ENCODE measurements around the gene AOC1.
"Not testable (repeated sequence)": the region's sequence is repeated elsewhere in the genome, so short reads cannot be mapped to it uniquely, and the experiment has no call there.

The AOC1 gene, protein sequence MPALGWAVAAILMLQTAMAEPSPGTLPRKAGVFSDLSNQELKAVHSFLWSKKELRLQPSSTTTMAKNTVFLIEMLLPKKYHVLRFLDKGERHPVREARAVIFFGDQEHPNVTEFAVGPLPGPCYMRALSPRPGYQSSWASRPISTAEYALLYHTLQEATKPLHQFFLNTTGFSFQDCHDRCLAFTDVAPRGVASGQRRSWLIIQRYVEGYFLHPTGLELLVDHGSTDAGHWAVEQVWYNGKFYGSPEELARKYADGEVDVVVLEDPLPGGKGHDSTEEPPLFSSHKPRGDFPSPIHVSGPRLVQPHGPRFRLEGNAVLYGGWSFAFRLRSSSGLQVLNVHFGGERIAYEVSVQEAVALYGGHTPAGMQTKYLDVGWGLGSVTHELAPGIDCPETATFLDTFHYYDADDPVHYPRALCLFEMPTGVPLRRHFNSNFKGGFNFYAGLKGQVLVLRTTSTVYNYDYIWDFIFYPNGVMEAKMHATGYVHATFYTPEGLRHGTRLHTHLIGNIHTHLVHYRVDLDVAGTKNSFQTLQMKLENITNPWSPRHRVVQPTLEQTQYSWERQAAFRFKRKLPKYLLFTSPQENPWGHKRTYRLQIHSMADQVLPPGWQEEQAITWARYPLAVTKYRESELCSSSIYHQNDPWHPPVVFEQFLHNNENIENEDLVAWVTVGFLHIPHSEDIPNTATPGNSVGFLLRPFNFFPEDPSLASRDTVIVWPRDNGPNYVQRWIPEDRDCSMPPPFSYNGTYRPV

DNA sequence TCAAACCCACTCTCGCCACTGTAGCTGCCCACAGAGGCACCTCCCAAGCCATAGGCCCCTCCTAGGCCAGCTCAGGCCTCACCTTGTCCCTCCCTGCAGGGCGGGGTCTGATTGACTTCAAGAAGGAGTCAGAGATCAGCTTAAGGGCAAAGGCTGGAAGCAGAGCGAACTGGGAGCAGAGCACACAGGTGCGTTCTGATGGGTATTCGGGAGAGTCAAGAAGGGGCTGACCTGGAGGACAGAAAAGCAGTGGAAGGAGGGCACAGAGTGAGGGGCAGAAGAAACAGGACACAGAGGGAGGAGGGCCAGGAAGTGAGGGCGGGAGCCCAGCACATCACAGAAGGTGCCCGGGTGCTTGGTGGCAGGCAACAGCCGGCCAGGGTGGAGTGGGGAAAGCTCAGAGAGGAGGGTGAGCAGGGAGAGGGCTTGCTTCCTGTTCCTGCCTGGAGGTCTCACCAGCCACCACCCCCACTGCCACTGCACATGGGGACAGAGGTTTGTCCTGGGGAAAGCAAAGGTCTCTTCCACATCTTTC lies at the start of gene AOC1:
TSS of gene AOC1 (plus strand) at position 147 of the 535 bp plus-strand sequence. CDS start 3,954 bp downstream, outside the sequence.
- in situ Hi-C loops (cut with MboI; ENCODE audit: low sequenced_read_pairs): no loop called here

DNA sequence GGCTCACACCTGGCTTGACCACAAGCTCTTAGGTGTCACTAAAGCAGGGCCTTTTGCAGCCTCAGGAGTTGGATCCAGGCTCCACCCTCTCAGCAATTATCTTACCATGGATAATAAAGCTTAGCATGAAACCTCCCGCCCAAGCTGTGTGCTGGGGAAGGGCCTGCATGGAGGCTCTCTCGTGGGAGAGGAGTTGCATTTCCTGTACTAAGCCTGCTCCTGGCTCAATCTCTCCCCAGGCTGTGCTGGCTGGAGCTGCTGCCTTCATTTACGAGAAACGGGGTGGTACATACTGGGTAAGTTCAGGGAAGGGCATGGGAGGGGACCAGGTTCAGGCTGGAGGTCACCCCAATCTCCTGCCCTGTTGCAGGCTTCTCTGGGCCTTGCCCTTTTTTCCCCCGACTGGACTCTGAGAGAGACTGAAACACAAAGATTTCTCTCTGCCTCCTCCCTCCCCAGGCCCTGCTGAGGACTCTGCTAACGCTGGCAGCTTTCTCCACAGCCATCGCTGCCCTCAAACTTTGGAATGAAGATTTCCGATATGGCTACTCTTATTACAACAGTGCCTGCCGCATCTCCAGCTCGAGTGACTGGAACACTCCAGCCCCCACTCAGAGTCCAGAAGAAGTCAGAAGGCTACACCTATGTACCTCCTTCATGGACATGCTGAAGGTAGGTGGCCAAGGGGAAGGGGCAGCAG lies 49.0 kb upstream of the AOC1 start:
- in situ Hi-C loops (cut with MboI; ENCODE audit: low sequenced_read_pairs): no loop called here

DNA sequence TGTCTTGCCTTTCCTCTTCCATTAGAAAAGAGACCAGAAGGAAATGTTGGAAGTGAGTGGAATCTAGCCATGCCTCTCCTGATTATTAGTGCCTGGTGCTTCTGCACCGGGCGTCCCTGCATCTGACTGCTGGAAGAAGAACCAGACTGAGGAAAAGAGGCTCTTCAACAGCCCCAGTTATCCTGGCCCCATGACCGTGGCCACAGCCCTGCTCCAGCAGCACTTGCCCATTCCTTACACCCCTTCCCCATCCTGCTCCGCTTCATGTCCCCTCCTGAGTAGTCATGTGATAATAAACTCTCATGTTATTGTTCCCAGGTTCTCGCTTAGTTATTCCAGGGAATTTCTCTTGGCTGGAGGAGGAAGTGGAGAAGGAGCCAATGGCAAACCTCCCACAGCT lies 47.5 kb upstream of the AOC1 start:
- in situ Hi-C loops (cut with MboI; ENCODE audit: low sequenced_read_pairs): no loop called here

DNA sequence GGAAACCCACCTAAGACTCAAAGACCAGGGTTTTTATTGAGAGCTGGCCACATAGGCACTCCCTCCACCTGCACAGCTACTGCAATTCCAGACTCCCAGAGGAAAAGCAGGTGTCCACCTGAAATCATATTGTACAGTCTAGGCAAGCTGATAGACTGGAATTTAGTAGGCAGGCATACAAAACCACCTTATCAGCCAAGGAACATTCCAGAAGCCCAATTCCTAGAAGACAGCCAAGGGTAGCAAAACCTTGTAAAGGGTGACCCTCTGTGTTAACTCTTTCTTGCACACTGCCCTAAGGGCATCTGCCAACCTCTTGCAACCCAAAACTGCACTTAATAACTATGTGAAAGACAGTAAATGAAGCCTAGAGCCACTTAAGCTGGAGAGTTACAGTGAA lies 46.5 kb upstream of the AOC1 start:
- in situ Hi-C loops (cut with MboI; ENCODE audit: low sequenced_read_pairs): no loop called here

DNA sequence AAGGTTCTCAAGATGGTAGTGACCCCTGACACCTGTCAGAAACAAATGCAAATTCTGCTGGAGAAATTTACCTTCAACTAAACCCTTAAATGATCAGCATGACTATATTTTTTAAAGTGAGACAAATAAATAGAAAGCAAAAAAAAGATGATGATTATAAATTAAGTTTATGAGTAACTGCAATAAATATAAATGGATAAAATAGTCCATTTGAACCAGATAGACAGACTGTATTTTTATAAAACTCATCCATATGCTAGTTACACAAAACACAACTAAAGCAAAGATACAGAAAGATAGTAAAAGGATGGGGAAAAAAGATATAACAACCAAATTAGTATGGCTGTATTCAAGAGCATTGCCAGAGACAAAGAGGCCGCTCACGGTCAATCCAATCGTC lies 45.9 kb upstream of the AOC1 start:
- in situ Hi-C loops (cut with MboI; ENCODE audit: low sequenced_read_pairs): no loop called here

DNA sequence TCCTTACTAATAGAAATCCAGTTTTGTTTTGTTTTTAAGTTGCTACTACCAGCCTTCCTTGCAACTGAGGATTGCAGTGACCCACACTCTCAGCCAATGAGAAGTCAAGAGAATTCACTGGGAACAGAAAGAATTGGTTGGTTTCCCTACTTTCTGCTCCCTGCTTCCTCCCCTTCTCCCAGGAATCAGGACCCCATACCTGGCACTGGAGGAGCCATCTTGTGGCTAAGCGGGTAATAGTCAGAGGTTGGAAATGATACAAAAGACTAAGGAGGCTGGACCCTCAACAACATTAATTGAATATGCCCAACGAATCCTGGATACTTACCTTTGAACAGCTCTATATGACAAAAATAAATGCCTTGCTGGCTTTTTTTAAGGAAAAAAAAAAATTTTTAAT lies 45.5 kb upstream of the AOC1 start:
- in situ Hi-C loops (cut with MboI; ENCODE audit: low sequenced_read_pairs): no loop called here

DNA sequence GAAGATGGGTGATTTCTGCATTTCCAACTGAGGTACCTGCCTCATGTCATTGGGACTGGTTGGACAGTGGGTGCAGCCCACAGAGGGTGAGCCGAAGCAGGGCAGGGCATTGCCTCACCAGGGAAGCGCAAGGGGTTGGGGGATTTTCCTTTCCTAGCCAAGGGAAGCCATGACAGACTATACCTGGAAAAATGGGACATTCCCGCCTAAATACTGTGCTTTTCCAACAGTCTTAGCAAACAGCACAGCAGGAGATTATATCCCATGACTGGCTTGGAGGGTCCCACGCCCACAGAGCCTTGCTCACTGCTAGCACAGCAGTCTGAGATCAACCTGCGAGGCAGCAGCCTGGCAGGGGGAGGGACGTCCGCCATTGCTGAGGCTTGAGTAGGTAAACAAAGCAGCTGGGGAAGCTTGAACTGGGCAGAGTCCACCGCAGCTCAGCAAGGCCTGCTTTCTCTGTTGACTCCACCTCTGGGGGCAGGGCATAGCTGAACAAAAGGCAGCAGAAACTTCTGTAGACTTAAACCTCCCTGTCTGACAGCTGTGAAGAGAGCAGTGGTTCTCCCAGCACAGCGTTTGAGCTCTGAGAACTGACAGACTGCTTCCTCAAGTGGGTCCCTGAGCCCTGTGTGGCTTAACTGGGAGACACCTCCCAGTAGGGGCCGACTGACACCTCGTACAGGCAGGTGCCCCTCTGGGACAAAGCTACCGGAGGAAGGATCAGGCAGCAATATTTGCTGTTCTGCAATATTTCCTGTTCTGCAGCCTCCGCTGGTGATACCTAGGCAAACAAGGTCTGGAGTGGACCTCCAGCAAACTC lies 44.5 kb upstream of the AOC1 start:
- in situ Hi-C loops (cut with MboI; ENCODE audit: low sequenced_read_pairs): not testable (repeated sequence)

DNA sequence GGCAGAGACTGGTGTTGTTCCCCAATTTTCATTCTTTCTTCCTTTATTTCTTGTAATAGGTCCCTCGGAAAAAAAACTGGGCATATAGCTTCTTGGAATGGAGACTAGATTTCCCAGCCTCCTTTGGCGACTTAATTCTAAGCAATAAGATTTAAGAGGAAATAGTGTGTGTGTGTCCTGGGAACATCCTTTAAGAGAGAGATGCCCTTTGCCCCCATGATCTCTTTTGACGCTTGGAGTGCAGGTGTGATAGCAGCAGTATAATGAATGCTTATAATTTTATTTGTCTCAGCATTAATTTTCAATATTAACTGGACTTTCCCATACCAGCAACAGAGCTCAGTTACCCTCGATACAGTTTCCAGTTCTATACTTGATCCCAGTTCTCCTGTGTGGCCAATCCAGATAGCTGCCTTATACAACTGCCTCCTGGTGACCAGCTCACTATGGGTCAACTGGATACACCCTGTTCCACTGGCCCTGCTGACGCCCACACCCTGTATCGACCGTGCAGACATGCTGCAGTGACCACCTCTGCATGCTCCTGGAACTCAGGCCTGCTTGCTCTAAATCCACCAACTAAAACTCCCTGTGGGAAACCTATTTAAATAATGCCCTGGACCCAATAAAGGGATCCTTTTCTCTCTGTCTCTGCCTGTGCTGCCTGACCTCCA lies 37.9 kb upstream of the AOC1 start:
- in situ Hi-C loops (cut with MboI; ENCODE audit: low sequenced_read_pairs): no loop called here

DNA sequence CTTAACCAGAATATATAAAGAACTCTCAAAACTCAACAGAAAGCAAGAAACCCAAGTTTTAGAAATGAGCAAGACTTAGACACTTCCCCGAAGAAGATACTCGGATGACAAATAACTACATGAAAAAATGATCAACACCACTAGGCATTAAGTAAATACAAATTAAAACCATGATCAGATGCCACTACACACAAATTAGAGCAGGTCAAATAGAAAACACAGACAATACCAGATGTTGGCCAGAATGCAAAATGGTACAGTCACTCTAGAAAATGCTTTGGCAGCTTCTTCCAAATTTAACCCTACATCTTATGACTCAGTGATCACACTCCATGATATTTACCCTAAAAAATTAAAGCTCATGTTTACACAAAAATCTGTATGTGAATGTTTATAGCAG lies 33.3 kb upstream of the AOC1 start:
- in situ Hi-C loops (cut with MboI; ENCODE audit: low sequenced_read_pairs): no loop called here

DNA sequence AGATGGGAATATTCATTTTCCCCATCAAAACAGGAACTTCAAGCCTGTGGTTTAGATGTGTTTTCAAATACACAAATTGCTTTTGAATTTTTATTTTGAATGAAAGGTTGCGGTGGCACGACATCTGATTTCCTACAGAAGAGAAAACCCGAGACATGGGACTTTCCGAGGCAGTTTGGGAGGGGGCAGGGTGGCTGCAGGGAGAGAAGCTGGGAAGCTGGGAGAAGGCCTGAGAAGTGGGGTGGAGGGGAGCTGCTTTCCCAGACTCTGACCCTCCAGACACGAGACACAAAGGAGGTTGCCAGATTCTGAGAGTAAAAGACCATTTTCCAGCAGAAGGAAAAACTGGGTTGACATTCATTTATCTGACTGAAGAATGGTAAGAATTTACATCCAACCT lies 32.2 kb upstream of the AOC1 start:
- in situ Hi-C loops (cut with MboI; ENCODE audit: low sequenced_read_pairs): no loop called here

DNA sequence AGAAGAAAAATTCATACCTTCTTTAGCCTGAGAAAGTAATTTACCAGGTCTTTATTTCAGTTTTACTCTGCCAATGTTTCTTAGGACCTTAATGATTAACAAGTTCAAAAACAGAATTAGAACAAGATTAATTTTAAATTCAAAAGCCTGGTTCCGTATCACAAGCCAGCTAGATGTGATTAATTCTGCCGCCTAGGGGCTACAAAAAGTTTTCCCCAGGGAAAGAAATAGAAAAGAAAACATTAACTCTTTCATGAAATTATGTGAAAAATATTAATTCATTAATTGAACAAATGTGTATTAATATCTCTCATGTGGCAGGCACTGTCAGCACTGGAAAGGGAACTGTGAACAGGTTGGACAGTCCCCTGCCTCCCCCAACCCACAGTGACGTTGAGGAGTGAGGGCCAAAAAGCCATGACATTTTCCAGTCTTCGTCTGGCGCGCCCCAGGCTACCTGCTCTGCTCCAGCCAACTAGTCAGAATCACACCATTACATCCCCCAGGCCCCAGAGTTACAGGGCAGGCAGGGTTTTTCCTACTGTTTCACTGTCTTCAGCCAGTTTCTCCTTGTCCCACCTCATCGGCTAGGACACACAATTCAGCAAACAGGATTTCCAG lies 31.6 kb upstream of the AOC1 start:
- in situ Hi-C loops (cut with MboI; ENCODE audit: low sequenced_read_pairs): no loop called here

DNA sequence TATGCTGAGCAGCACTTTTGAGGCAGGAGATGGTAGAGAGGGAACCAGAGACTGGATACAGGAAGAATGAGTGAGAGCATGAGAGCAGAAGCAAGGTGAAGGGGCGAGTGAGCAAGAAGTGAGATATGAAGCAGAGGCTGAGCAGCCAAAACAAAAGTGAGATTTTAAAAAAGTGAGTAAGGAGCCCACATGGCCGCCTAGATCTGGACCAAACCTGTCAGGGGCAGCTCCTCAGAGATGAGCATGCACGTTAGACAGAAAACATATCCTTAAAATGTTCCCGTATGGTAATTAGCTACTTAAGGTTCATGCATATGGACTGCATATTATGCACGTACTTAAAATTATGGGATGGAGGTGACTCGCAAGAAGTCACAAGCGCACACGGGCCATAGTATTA lies 29.3 kb upstream of the AOC1 start:
- in situ Hi-C loops (cut with MboI; ENCODE audit: low sequenced_read_pairs): no loop called here

DNA sequence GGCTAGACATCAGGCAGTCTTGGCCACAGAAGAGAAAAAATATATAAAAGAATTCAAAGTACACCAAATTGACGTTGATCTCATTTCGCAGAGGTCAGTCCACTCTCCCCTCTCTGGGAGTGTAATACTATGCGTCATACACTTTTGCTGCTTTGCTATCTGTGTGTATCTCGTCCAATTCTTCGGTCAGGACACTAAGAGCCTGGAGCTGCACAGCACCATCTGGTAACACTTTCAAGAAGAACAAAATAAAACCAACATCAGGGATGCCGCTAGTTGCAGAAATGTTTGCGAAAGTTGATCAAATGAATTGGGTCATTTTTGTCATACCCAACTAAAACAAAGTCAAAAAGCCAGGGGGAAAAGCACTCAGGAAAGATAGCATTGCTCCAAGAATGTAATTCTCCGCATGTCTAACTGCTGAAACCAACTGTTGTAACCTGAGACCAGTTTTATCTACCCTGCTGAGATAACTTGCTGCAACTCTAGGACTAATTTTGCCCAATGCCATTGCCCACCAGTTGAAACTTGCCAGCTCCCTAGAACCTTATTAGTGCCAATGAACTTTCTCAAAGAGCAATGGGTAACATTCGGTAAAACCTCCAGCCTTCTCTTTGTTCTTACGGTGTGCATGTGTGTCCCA lies 28.7 kb upstream of the AOC1 start:
- in situ Hi-C loops (cut with MboI; ENCODE audit: low sequenced_read_pairs): no loop called here

DNA sequence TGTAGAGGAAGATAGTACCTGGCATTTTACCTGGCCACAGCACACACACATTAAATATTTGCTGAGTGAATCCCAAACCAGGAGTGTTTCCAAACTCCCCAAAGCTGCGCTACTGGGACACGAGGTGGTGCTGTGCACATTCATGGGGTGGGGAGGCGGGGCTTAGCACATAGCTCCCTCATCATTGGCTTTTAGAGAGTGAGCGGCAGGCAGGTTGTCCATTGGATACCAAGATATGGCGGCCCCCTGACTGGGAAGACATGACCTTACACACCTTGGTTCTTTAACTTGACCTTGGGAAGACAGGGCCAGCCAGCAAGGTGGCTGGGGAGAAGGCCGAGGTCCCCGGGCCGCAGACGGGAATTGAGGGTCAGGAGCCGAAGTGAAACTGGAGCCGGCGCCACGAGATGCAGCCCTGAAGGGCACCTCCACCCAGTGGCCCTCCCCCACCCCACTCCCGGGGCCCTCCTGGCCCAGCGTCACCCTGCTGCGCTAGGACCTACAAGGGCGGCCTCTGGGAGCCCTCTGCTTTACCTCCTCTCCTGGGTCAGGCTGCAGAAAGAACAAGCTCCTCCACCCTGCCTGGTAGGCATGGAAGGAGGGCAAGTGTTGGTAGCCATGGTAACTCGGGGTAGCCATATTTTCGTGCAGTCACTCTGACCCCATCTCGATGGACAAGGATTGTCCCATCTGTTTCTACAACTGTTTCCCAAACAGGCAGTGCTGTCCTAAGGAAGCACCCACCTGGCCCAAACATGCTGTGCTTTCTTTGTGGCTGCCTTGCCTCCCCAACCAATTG lies 27.7 kb upstream of the AOC1 start:
- in situ Hi-C loops (cut with MboI; ENCODE audit: low sequenced_read_pairs): no loop called here

DNA sequence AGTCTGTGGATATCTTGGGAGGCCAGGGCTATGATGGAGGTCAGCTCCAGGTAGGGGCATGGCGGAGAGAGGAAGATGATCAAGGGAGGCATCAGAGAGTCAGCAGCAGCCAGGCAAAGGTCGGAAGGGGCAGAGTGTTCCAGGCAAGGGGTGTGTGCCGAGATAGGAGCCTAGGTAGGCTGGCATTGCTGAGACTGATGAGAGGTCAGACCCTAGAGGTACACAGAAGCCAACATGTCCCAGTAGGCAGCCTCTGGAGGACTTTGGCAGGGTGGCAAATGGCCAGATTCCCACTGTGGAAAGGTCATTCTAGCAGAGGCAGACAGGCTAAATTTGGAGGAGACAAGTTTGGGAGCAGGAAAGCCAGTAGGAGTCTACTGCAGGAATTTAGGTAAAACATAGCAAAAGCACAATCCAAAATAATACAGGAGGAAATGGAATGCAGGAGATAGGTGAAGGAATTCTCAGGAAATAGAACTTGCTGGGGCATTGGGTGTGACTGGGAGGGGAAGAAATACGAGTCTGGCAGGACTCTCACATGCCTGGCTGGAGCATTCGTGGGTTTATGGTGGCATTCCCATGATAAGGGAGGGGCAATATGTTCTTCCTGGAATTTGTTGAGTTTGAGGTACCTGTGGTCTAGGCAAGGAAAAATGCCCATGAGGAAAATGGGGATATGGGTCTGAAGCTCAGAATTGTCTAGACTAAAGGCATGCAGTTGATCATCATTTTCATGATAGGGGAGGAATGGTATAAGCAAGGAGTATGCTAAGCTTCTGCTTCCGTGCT lies 26.1 kb upstream of the AOC1 start:
- in situ Hi-C loops (cut with MboI; ENCODE audit: low sequenced_read_pairs): no loop called here

DNA sequence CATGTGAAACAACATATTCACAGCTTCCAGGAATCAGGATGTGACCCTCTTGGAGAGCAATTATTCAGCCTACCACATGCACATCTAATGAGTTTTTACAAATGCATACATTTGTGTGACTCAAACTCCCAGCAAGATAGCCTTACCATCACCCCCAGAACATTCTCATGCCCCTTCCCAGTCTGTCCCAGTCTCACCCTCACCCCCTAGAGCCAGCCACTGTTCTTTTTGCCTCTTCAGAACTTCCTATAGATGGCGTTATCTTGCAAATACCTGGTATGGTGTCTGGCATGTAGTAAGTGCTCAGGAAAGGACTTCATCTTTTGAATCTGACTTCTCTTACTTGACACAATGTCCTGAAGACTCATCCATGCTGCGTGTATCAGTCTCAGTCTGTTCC lies 23.9 kb upstream of the AOC1 start:
- in situ Hi-C loops (cut with MboI; ENCODE audit: low sequenced_read_pairs): no loop called here

DNA sequence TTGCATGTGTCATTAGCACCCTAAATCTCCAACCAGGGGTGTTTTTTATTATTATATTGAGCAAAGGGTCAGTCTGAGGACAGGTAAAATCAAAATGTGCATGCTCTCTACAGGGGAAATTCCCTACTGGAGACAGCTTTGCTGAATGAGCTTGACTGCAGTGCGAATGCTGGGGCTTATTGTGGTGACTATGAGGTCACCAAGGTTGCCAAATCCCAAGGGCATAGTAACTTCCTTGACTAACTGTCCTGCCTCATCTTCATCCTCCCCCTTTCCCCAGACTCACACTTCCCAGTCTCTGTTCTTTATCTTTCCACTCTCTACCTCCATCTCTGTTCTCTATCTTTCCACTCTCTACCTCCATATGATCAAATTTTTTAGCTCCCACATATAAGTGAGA lies 22.9 kb upstream of the AOC1 start:
- in situ Hi-C loops (cut with MboI; ENCODE audit: low sequenced_read_pairs): no loop called here

DNA sequence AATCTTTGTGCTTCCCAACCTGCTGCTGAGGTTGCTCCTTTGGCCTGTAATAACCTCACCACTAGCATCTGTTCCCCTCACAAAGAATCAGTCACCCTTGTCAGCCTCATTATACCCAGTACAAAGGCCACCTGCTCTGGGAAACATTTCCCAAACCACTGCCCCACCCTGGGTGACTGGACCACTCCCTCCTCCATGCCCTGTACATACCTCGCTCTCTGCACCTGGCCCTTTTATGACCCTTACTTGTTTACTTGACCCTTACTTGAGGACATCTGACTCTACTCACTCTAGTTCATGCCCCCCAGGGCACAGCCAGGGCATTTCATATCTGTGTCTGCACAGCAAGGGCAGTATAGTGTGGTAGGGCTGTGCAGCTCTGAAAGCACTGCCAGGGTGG lies 21.4 kb upstream of the AOC1 start:
- in situ Hi-C loops (cut with MboI; ENCODE audit: low sequenced_read_pairs): no loop called here

Data from HL-60/S4 treated with retinoic acid at 250 ng/mL for 4 days and 3 days (cell line).